ENCODE measurements around the gene RPLP2.

GRCh38 chr11:843086-843734 lies 33.4 kb downstream of the RPLP2 start:
- TF ChIP-seq POLR2A (IDR thresholded peaks at IDR 0.05; ENCODE audit: low read depth, low read length) (no peak), POLR2AphosphoS5 (IDR thresholded peaks at IDR 0.05; ENCODE audit: low read depth, low read length) (no peak), TAF1 (IDR thresholded peaks at IDR 0.05; ENCODE audit: borderline replicate concordance, low read depth, low read length) (no peak)

All from GM12892 (cell line).